GM10248 (cell line): Measurements from ENCODE around the gene HAPLN1.

ENCODE experiments used
- CTCF ChIA-PET: fragments of 300-600 bp; sonication (Branson Sonifier 250); formaldehyde crosslinking; extraction: SDS; loops from one replicate; lab custom pipeline; 2021; ENCODE audit warnings: antibody characterized with exemption; lab: Yijun Ruan, JAX
- POLR2A ChIA-PET: fragments of 350-650 bp; sonication (Branson Sonifier 250); formaldehyde crosslinking; extraction: SDS; loops from one replicate; lab custom pipeline; 2020; ENCODE audit warnings: antibody characterized with exemption; lab: Yijun Ruan, JAX
- DNase-seq: peaks from one replicate; pipeline ENCODE4 v3.0.0; 2012; ENCODE audit errors: extremely low spot score
- TF ChIP-seq, protein P1 (sequence below): IDR thresholded peaks from 2 replicates; pipeline ENCODE4 v1.5.1; 2012; ENCODE audit warnings: mild to moderate bottlenecking, low read depth; ENCODE audit errors: extremely low read depth, missing control alignments, control extremely low read depth

HAPLN1 gene

DNA sequence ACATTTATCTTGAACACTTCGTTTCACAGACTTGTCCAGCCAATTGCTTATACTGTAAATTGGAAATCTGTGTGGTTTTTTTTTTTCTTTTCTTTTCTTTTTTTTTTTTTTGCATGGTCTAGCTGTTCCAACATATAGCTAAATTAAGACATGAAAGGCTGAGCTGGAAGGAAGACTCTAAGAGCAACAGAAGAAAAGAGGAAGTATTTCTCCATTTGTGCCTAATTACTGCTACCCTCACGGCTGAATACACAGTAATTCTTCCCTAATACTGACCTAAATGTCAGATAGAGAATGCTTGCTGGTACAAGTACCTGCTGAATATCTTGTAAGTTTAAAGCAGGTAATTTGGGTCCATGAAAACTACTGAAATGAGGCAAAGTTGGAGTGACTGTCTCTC lies 11.0 kb upstream of the HAPLN1 start:
- no peak for DNase-seq
- TF ChIP-seq, protein P1, sequence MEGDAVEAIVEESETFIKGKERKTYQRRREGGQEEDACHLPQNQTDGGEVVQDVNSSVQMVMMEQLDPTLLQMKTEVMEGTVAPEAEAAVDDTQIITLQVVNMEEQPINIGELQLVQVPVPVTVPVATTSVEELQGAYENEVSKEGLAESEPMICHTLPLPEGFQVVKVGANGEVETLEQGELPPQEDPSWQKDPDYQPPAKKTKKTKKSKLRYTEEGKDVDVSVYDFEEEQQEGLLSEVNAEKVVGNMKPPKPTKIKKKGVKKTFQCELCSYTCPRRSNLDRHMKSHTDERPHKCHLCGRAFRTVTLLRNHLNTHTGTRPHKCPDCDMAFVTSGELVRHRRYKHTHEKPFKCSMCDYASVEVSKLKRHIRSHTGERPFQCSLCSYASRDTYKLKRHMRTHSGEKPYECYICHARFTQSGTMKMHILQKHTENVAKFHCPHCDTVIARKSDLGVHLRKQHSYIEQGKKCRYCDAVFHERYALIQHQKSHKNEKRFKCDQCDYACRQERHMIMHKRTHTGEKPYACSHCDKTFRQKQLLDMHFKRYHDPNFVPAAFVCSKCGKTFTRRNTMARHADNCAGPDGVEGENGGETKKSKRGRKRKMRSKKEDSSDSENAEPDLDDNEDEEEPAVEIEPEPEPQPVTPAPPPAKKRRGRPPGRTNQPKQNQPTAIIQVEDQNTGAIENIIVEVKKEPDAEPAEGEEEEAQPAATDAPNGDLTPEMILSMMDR, result no peak
- ChIA-PET CTCF (interaction anchor here (1.0 to 1.7 kb wide), 4 partner anchors 9 to 238 kb away, joined by 3 to 5 read pairs (median 4); no protein-coding TSS in a partner anchor), POLR2A (no interaction called here)

DNA sequence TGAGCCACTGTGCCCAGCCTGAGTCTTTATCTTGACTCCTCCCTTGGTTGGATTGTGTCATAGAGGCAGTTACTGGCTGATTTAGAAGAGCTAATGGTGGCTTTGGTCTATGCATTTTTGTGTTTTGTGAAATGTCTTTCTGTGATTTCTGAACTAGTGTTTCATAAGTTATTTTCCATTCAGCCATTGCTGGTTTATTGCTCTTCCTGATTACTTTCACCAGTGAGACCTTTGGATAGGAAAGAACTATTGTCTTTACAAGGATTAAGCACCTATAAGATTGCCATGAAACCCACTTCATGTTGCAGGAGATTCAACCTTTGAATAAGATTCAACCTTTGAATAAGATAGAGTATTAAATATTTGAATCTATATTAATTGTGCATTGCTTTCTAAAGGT lies 8.7 kb upstream of the HAPLN1 start:
- CTCF ChIA-PET, result no interaction called here
- no peak for DNase-seq
- TF ChIP-seq, protein P1, result no peak
- POLR2A ChIA-PET, result no interaction called here

DNA sequence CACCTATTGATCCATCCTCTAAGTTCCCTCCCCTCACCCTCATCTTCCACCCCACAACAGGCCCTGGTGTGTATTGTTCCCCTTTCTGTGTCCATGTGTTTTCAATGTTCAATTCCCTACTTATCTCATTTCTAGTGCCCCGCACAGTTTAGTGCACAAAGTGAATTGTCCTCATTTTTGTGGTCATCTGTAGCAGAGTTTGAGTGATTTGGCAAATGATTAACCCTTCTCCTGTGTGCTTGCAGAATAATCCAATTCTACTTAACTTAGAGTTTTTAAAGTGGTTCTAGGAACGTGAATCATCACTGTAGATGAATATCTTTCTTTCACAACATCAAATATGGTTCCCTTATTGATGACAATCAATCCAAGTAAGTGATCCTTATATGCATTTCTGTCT lies 6.3 kb upstream of the HAPLN1 start:
- DNase-seq, result no peak
- ChIA-PET CTCF (interaction anchor here (1.5 kb wide), 1 partner anchor 9 kb away, joined by 3 read pairs; no protein-coding TSS in a partner anchor), POLR2A (no interaction called here)
- TF ChIP-seq, protein P1, result no peak

DNA sequence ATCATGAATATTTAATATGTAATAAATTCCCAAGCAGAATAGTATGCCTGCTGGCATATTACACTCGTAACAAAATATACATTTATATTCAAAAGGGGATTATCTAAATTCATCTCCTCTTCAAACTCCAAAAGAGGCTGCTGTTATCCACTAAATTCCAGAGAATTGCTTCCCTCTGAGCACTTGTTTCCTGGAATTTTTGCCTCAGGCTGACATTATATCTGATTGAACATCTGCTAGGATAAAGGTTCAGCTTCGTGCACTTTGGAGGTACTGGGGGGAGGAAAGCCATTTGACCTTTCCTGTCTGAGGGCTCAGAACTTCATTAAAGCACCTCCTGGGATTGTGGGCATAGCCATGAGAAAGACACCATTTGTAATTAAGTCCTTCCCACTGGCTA lies 4.3 kb upstream of the HAPLN1 start:
- TF ChIP-seq, protein P1, result no peak
- POLR2A ChIA-PET, result no interaction called here
- CTCF ChIA-PET, result no interaction called here
- DNase-seq, result no peak

DNA sequence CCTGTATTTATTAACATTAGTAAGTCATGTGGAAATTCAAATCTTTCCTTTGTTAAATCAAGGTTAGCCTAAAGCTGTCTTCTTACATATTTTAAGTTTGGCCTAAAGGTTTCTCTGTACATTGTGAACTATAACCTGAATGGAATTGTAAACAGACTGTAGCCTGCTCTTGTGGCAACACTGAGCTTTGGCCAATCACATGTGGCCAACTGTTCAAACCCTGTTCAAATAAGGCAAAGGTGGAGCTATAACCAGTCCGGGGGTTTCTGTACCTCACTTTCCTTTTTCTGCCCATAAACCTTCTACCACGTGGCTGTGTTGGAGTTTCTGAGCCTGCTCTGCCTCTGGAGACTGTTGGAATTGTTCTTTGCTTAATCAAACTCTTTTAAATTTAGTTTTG lies 3.3 kb upstream of the HAPLN1 start:
- ChIA-PET CTCF (no interaction called here), POLR2A (no interaction called here)
- no peak for DNase-seq
- TF ChIP-seq, protein P1, result no peak

DNA sequence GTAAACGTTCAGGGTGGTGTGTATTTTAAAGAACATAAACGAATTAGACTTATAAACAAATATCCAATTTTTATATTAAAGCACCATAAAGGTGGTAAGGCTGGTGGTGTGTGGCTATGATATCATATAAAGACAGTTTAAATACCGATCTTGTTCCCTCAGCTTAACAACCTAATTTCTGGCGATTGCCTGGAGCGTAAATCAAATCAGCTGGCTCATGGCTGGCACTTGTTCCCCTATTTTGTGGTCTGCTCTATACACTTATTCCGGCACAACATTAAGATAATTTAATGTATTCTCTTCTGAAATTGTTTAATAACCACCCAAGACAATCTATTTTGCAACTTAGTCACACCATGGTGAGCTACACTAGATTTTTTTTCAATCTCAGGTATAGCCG lies 2.4 kb upstream of the HAPLN1 start:
- POLR2A ChIA-PET, result no interaction called here
- no peak for DNase-seq
- CTCF ChIA-PET, result interaction anchor here (1.2 kb wide), 1 partner anchor 9 kb away, joined by 4 read pairs; no protein-coding TSS in a partner anchor
- TF ChIP-seq, protein P1, result no peak
